Measurements from ENCODE around the gene EPS15.
"Not testable (repeated sequence)": the region's sequence is repeated elsewhere in the genome, so short reads cannot be mapped to it uniquely, and the experiment has no call there.

Gene EPS15

GRCh38 chr1:51443555-51443954, 75.5 kb downstream of the EPS15 start:
- Histone ChIP-seq H3K4me1 (ENCODE audit: control insufficient read depth, insufficient read depth, low read length) (no peaks in the 10 kb centered on the region), H3K9me3 (ENCODE audit: control insufficient read depth, insufficient read depth, low read length) (no peaks in the 10 kb centered on the region), H3K27ac (ENCODE audit: low read length) (no peak overlapping the region), H3K27me3 (ENCODE audit: control insufficient read depth, insufficient read depth, low read length) (no peaks in the 10 kb centered on the region), H3K4me3 (ENCODE audit: low read length) (no peak overlapping the region), H3K36me3 (ENCODE audit: control insufficient read depth, insufficient read depth, low read length) (no peaks in the 10 kb centered on the region)
- WGBS (ENCODE audit: insufficient coverage, insufficient read length), result no CpG with 5 or more reads among the region's 5 CpGs
- no peak for DNase-seq (ENCODE audit: low read depth, low spot score)

DNA sequence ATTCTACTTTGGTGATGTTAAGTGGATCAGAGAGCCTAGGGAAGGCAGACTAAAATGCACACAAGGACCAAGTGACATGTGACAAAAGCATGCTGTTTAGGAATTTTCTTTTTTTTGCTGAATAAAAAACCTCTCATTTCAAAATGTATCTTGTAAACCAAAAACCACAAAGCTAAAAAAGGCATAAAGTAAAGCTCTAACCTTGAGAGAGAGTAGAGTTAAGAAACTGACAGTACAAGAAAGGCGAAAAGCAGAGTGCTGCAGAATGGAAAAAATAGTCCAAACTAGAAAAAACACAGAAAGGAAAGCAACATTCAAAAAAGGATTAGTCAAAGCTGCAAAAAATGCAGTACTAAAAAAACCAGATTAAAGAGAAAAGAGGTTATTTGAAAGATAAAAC, 76.5 kb downstream of the EPS15 start:
- DNase-seq (ENCODE audit: low read depth, low spot score), result no peak
- Histone ChIP-seq H3K27me3 (ENCODE audit: control insufficient read depth, insufficient read depth, low read length) (no peaks in the 10 kb centered on the region), H3K4me1 (ENCODE audit: control insufficient read depth, insufficient read depth, low read length) (no peaks in the 10 kb centered on the region), H3K4me3 (ENCODE audit: low read length) (no peak overlapping the region), H3K36me3 (ENCODE audit: control insufficient read depth, insufficient read depth, low read length) (no peaks in the 10 kb centered on the region), H3K9me3 (ENCODE audit: control insufficient read depth, insufficient read depth, low read length) (no peaks in the 10 kb centered on the region), H3K27ac (ENCODE audit: low read length) (no peak overlapping the region)
- WGBS (ENCODE audit: insufficient coverage, insufficient read length), result no CpG with 5 or more reads among the region's 1 CpG

- Histone ChIP-seq H3K27ac (ENCODE audit: low read length) (no peak overlapping the region), H3K36me3 (ENCODE audit: control insufficient read depth, insufficient read depth, low read length) (no peaks in the 10 kb centered on the region), H3K27me3 (ENCODE audit: control insufficient read depth, insufficient read depth, low read length) (no peaks in the 10 kb centered on the region), H3K4me1 (ENCODE audit: control insufficient read depth, insufficient read depth, low read length) (no peaks in the 10 kb centered on the region), H3K4me3 (ENCODE audit: low read length) (no peak overlapping the region), H3K9me3 (ENCODE audit: control insufficient read depth, insufficient read depth, low read length) (no peaks in the 10 kb centered on the region)
- no peak for DNase-seq (ENCODE audit: low read depth, low spot score)
Measured at GRCh38 chr1:51442198-51442597, 76.9 kb downstream of the EPS15 start.

GRCh38 chr1:51439895-51440294, 79.2 kb downstream of the EPS15 start:
- Histone ChIP-seq H3K27ac (ENCODE audit: low read length) (no peak overlapping the region), H3K4me3 (ENCODE audit: low read length) (no peak overlapping the region), H3K36me3 (ENCODE audit: control insufficient read depth, insufficient read depth, low read length) (no peaks in the 10 kb centered on the region), H3K9me3 (ENCODE audit: control insufficient read depth, insufficient read depth, low read length) (no peaks in the 10 kb centered on the region), H3K4me1 (ENCODE audit: control insufficient read depth, insufficient read depth, low read length) (no peaks in the 10 kb centered on the region), H3K27me3 (ENCODE audit: control insufficient read depth, insufficient read depth, low read length) (no peaks in the 10 kb centered on the region)
- no CpG with 5 or more reads among the region's 4 CpGs for WGBS (ENCODE audit: insufficient coverage, insufficient read length)
- no peak for DNase-seq (ENCODE audit: low read depth, low spot score)

DNA sequence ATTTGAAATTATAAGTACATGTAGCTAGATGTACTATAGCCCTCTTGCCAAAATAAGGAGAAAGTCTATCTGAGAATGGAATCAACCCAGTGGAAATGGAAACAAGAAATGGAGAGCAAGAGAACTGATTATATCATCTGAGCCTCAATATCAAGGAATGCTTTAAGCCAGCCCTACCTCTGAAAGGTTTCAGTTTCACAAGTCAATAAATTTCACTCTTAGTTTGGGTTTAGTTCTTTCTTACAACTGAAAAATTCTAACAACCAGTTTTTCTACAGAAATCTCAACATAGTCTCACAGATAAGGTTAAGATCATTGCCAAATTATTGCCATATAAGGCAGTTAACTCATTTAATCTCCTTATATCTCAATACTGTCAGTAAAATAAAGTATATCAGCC, 80.0 kb downstream of the EPS15 start:
- Histone ChIP-seq H3K4me1 (ENCODE audit: control insufficient read depth, insufficient read depth, low read length) (no peaks in the 10 kb centered on the region), H3K27me3 (ENCODE audit: control insufficient read depth, insufficient read depth, low read length) (no peaks in the 10 kb centered on the region), H3K9me3 (ENCODE audit: control insufficient read depth, insufficient read depth, low read length) (no peaks in the 10 kb centered on the region), H3K36me3 (ENCODE audit: control insufficient read depth, insufficient read depth, low read length) (no peaks in the 10 kb centered on the region), H3K4me3 (ENCODE audit: low read length) (no peak overlapping the region), H3K27ac (ENCODE audit: low read length) (no peak overlapping the region)
- no peak for DNase-seq (ENCODE audit: low read depth, low spot score)

- DNase-seq (ENCODE audit: low read depth, low spot score); H3K4me1 ChIP-seq (ENCODE audit: control insufficient read depth, insufficient read depth, low read length); H3K27ac ChIP-seq (ENCODE audit: low read length); H3K4me3 ChIP-seq (ENCODE audit: low read length); H3K27me3 ChIP-seq (ENCODE audit: control insufficient read depth, insufficient read depth, low read length); H3K9me3 ChIP-seq (ENCODE audit: control insufficient read depth, insufficient read depth, low read length); H3K36me3 ChIP-seq (ENCODE audit: control insufficient read depth, insufficient read depth, low read length): not testable (repeated sequence)
- no CpG with 5 or more reads among the region's 6 CpGs for WGBS (ENCODE audit: insufficient coverage, insufficient read length)
Measured at GRCh38 chr1:51437391-51437790, 81.7 kb downstream of the EPS15 start.

GRCh38 chr1:51435878-51436277, 83.2 kb downstream of the EPS15 start:
- no CpG with 5 or more reads among the region's 5 CpGs for WGBS (ENCODE audit: insufficient coverage, insufficient read length)
- H3K4me3 ChIP-seq (ENCODE audit: low read length), result no peak overlapping the region
- no peaks in the 10 kb centered on the region for H3K4me1 ChIP-seq (ENCODE audit: control insufficient read depth, insufficient read depth, low read length)
- no peak overlapping the region for H3K27ac ChIP-seq (ENCODE audit: low read length)
- no peaks in the 10 kb centered on the region for H3K27me3 ChIP-seq (ENCODE audit: control insufficient read depth, insufficient read depth, low read length)
- H3K9me3 ChIP-seq (ENCODE audit: control insufficient read depth, insufficient read depth, low read length), result no peaks in the 10 kb centered on the region
- H3K36me3 ChIP-seq (ENCODE audit: control insufficient read depth, insufficient read depth, low read length), result no peaks in the 10 kb centered on the region
- no peak for DNase-seq (ENCODE audit: low read depth, low spot score)

- H3K27me3 ChIP-seq (ENCODE audit: control insufficient read depth, insufficient read depth, low read length), result no peaks in the 10 kb centered on the region
- no peaks in the 10 kb centered on the region for H3K9me3 ChIP-seq (ENCODE audit: control insufficient read depth, insufficient read depth, low read length)
- no peak overlapping the region for H3K4me3 ChIP-seq (ENCODE audit: low read length)
- H3K27ac ChIP-seq (ENCODE audit: low read length), result no peak overlapping the region
- no peaks in the 10 kb centered on the region for H3K4me1 ChIP-seq (ENCODE audit: control insufficient read depth, insufficient read depth, low read length)
- no CpG with 5 or more reads among the region's 2 CpGs for WGBS (ENCODE audit: insufficient coverage, insufficient read length)
- H3K36me3 ChIP-seq (ENCODE audit: control insufficient read depth, insufficient read depth, low read length), result no peaks in the 10 kb centered on the region
- DNase-seq (ENCODE audit: low read depth, low spot score), result no peak
Measured at GRCh38 chr1:51433972-51434510, 85.0 kb downstream of the EPS15 start.

- Histone ChIP-seq H3K4me1 (ENCODE audit: control insufficient read depth, insufficient read depth, low read length) (no peaks in the 10 kb centered on the region), H3K36me3 (ENCODE audit: control insufficient read depth, insufficient read depth, low read length) (no peaks in the 10 kb centered on the region), H3K27ac (ENCODE audit: low read length) (no peak overlapping the region), H3K9me3 (ENCODE audit: control insufficient read depth, insufficient read depth, low read length) (no peaks in the 10 kb centered on the region), H3K27me3 (ENCODE audit: control insufficient read depth, insufficient read depth, low read length) (no peaks in the 10 kb centered on the region), H3K4me3 (ENCODE audit: low read length) (no peak overlapping the region)
- DNase-seq (ENCODE audit: low read depth, low spot score), result no peak
- no CpG with 5 or more reads among the region's 4 CpGs for WGBS (ENCODE audit: insufficient coverage, insufficient read length)
Measured at GRCh38 chr1:51433269-51433971, 85.6 kb downstream of the EPS15 start.

DNA sequence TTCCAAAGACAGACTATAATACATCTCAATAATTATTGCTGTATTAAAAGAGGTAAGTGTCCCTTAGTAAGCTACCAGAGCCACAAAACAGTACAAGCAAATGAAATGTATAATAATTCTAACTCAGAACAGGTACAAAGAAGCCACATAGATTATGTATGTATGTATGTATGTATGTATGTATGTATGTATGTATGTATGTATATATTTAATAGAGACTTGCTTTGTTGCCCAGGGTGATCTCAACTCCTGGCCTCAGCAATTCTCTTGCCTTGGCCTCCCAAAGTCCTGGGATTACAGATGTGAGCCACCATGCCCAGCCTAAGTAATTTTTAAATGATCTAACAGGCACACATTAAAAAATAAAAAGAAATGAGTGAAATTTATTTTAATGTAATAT, 86.9 kb downstream of the EPS15 start:
- no peaks in the 10 kb centered on the region for H3K9me3 ChIP-seq (ENCODE audit: control insufficient read depth, insufficient read depth, low read length)
- H3K27ac ChIP-seq (ENCODE audit: low read length), result no peak overlapping the region
- H3K4me3 ChIP-seq (ENCODE audit: low read length), result no peak overlapping the region
- no peaks in the 10 kb centered on the region for H3K4me1 ChIP-seq (ENCODE audit: control insufficient read depth, insufficient read depth, low read length)
- H3K36me3 ChIP-seq (ENCODE audit: control insufficient read depth, insufficient read depth, low read length), result no peaks in the 10 kb centered on the region
- no peaks in the 10 kb centered on the region for H3K27me3 ChIP-seq (ENCODE audit: control insufficient read depth, insufficient read depth, low read length)
- no peak for DNase-seq (ENCODE audit: low read depth, low spot score)

DNA sequence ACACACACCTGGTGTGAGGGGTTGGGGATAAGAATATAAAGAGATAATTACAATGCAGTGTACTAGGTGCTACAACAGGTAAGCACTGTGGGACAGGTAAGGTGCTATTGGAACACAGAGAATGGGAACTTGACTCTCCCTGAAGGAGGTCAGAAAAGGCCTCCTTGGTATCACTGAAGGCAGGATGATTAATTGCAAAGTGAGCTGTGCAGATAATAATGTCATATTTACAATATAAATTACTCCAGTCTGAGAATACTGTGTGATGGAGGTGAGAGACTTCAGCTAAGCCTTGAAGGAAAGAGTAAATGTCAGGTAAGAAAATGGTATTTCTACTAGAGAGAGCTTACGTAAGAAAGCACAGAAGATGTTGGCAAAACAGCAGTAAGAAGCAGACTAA, 91.6 kb downstream of the EPS15 start:
- Histone ChIP-seq H3K9me3 (ENCODE audit: control insufficient read depth, insufficient read depth, low read length) (no peaks in the 10 kb centered on the region), H3K27ac (ENCODE audit: low read length) (no peak overlapping the region), H3K27me3 (ENCODE audit: control insufficient read depth, insufficient read depth, low read length) (no peaks in the 10 kb centered on the region), H3K36me3 (ENCODE audit: control insufficient read depth, insufficient read depth, low read length) (no peaks in the 10 kb centered on the region), H3K4me3 (ENCODE audit: low read length) (no peak overlapping the region), H3K4me1 (ENCODE audit: control insufficient read depth, insufficient read depth, low read length) (peaks cover 8% of the 10 kb centered on the region; the same call in 1 of the 2 replicates)
- DNase-seq (ENCODE audit: low read depth, low spot score), result no peak
- WGBS (ENCODE audit: insufficient coverage, insufficient read length), result no CpG with 5 or more reads among the region's 1 CpG
